ENCODE results near the gene FRRS1L. TPM values are rescaled to one million over a fixed set of nuclear protein-coding genes. Genes with fewer than 3 reads are reported as not detected.

FRRS1L gene
- total RNA-seq, 4 donors from 2014 or later, result 1.5 to 12.6 (median 2.8) TPM

Small RNAs within 50 kb of the gene (small RNA-seq; reads per million reads assigned to genes)
- gene RNU6-984P, result not detected

Other genes with a start within 250 kb of the FRRS1L start
- gene ELP1, start 233.1 kb downstream of the FRRS1L start, total RNA-seq, result 10 to 100 TPM; 21.6 to 61.4 (median 25.7) TPM
- gene ABITRAM, start 232.8 kb downstream of the FRRS1L start, total RNA-seq, result 10 to 100 TPM in 1 of 4 donors, 1 to 10 TPM in 3; 8.2 to 14.0 (median 8.5) TPM
- gene CTNNAL1, start 153.8 kb downstream of the FRRS1L start, total RNA-seq, result 100 to 1,000 TPM in 3 of 4 donors, 10 to 100 TPM in 1; 52.8 to 144 (median 118) TPM
- 100 to 1,000 TPM in 1 of 4 donors, 10 to 100 TPM in 3; 51.6 to 100 (median 89.5) TPM for gene TMEM245, start 47.3 kb downstream of the FRRS1L start, total RNA-seq
- gene EPB41L4B, start 153.8 kb upstream of the FRRS1L start, total RNA-seq, result 10 to 100 TPM; 14.7 to 28.0 (median 19.1) TPM